Measurements from ENCODE around the gene MTA2.

DNA sequence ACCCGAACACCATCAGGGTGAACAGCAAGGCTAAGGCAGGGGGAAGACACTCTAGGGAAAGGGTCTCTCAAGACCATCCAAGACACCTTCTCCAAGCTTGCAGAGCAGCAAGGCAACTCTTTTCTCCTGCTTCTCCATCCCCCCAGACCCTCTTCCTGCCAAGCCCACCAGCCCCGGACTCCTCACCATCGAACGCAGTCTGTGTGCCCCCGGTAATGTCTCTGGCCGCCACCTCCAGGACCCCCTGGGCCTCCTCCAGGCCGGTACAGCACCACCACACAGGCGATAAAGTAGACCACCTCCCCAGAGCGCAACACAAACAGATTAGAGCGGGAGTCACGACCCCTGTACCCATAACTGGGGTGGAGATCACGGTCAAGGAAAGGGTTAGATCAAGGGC lies 7.1 kb upstream of the MTA2 start:
- TF ChIP-seq, protein P1, sequence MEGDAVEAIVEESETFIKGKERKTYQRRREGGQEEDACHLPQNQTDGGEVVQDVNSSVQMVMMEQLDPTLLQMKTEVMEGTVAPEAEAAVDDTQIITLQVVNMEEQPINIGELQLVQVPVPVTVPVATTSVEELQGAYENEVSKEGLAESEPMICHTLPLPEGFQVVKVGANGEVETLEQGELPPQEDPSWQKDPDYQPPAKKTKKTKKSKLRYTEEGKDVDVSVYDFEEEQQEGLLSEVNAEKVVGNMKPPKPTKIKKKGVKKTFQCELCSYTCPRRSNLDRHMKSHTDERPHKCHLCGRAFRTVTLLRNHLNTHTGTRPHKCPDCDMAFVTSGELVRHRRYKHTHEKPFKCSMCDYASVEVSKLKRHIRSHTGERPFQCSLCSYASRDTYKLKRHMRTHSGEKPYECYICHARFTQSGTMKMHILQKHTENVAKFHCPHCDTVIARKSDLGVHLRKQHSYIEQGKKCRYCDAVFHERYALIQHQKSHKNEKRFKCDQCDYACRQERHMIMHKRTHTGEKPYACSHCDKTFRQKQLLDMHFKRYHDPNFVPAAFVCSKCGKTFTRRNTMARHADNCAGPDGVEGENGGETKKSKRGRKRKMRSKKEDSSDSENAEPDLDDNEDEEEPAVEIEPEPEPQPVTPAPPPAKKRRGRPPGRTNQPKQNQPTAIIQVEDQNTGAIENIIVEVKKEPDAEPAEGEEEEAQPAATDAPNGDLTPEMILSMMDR (IDR thresholded peaks at IDR 0.05) = no peak
- TF ChIP-seq POLR2AphosphoS5 (IDR thresholded peaks at IDR 0.05) (no peak), POLR2A (IDR thresholded peaks at IDR 0.05) (no peak)
